ENCODE results near the gene FCRL6. TPM values are rescaled to one million over a fixed set of nuclear protein-coding genes. Genes with fewer than 3 reads are reported as not detected.

Gene FCRL6
- total RNA-seq, 2 donors from 2014 or later, result 0.24 TPM; not detected in 1

- Histone ChIP-seq H3K4me3 (peak within 1 kb of the TSS; percentile 75 to 98), H3K36me3 (no peaks in the 10 kb centered on the region), H3K9me3 (no peaks in the 10 kb centered on the region), H3K27ac (peak within 1 kb of the TSS; percentile 75 to 86), H3K4me1 (peaks cover 0 to 21% of the 10 kb centered on the region in 2 donors), H3K27me3 (no peaks in the 10 kb centered on the region)
- DNase-seq (ENCODE audit: low spot score), result peak; percentile 98
- TF ChIP-seq CTCF (IDR thresholded peaks at IDR 0.05), result peak; percentile 87 to 94
These were observed 21.3 kb upstream of the FCRL6 start, which contains the start of gene DUSP23 for GRCh38 chr1:159780583-159781582. DUSP23 (plus strand) TSS chr1:159780962; CDS start chr1:159781101, 139 bp downstream.

GRCh38 chr1:159781992-159782391, 20.2 kb upstream of the FCRL6 start:
- H3K27me3 ChIP-seq, result no peaks in the 10 kb centered on the region
- H3K4me3 ChIP-seq, result peak overlapping the region in 1 of 2 donors; percentile 98
- H3K36me3 ChIP-seq, result no peaks in the 10 kb centered on the region
- H3K4me1 ChIP-seq, result peaks cover 0 to 21% of the 10 kb centered on the region in 2 donors
- H3K27ac ChIP-seq, result no peak overlapping the region
- TF ChIP-seq CTCF (IDR thresholded peaks at IDR 0.05), result no peak
- H3K9me3 ChIP-seq, result no peaks in the 10 kb centered on the region
- no peak for DNase-seq (ENCODE audit: low spot score)

GRCh38 chr1:159783724-159784123, 18.4 kb upstream of the FCRL6 start:
- peaks cover 0 to 21% of the 10 kb centered on the region in 2 donors for H3K4me1 ChIP-seq
- no peak for DNase-seq (ENCODE audit: low spot score)
- no peak overlapping the region for H3K4me3 ChIP-seq
- H3K27ac ChIP-seq, result no peak overlapping the region
- no peaks in the 10 kb centered on the region for H3K36me3 ChIP-seq
- no peaks in the 10 kb centered on the region for H3K27me3 ChIP-seq
- TF ChIP-seq CTCF (IDR thresholded peaks at IDR 0.05), result no peak
- no peaks in the 10 kb centered on the region for H3K9me3 ChIP-seq

- no peaks in the 10 kb centered on the region for H3K9me3 ChIP-seq
- H3K27ac ChIP-seq, result no peak overlapping the region
- H3K27me3 ChIP-seq, result no peaks in the 10 kb centered on the region
- DNase-seq (ENCODE audit: low spot score), result no peak
- H3K4me3 ChIP-seq, result no peak overlapping the region
- no peaks in the 10 kb centered on the region for H3K36me3 ChIP-seq
- H3K4me1 ChIP-seq, result peaks cover 0 to 7% of the 10 kb centered on the region in 2 donors
- TF ChIP-seq CTCF (IDR thresholded peaks at IDR 0.05), result no peak
These were observed 15.7 kb upstream of the FCRL6 start for GRCh38 chr1:159786465-159786864.

GRCh38 chr1:159786966-159787365, 15.2 kb upstream of the FCRL6 start:
- no peak for TF ChIP-seq CTCF (IDR thresholded peaks at IDR 0.05)
- Histone ChIP-seq H3K4me3 (no peak overlapping the region), H3K9me3 (no peaks in the 10 kb centered on the region), H3K27ac (no peak overlapping the region), H3K4me1 (peaks cover 0 to 2% of the 10 kb centered on the region in 2 donors), H3K27me3 (no peaks in the 10 kb centered on the region), H3K36me3 (no peaks in the 10 kb centered on the region)
- no peak for DNase-seq (ENCODE audit: low spot score)
